Measurements from ENCODE around the gene CYGB. TPM values are rescaled to one million over a fixed set of nuclear protein-coding genes. Genes with fewer than 3 reads are reported as not detected.
A peak's percentile ranks its signal among the peaks of the same experiment; 100 is the strongest.

The CYGB gene
- total RNA-seq, result under 1 TPM; 0.20 to 0.76 (median 0.65) TPM
- 0.15 TPM for total RNA-seq (2013)
- 0 to 3.5 (median 0.14) reads per million in 29 experiments for total RNA-seq

GRCh38 chr17:76537578-76538280, at the start of gene CYGB:
Gene CYGB, minus strand, starts transcription at chr17:76537709. Its CDS starts 167 bp downstream, at chr17:76537542.
- H3K27ac Mint-ChIP-seq, result no peak within 1 kb of the TSS
- Histone ChIP-seq H3K4me1 (ENCODE audit: control insufficient read depth in 1 of 2, extremely low read depth in 1 of 2, insufficient read depth in 2 of 2, low read length in 2 of 2) (peaks cover 0 to 14% of the 10 kb centered on the region in 2 experiments), H3K36me3 (ENCODE audit: control insufficient read depth in 2 of 2, extremely low read depth in 1 of 2, insufficient read depth in 1 of 2, low read length in 1 of 2) (no peaks in the 10 kb centered on the region), H3K27me3 (replicated peaks in 1 of 2; ENCODE audit: control insufficient read depth in 2 of 2, extremely low read depth in 1 of 2, insufficient read depth in 2 of 2, low read length in 1 of 2) (peaks cover 4 to 65% of the 10 kb centered on the region in 2 experiments), H3K27ac (ENCODE audit: low read length) (no peak within 1 kb of the TSS), H3K4me3 (ENCODE audit: control insufficient read depth in 1 of 2, extremely low read depth in 1 of 2, low read length in 1 of 2) (no peak within 1 kb of the TSS), H3K9me3 (no peaks in the 10 kb centered on the region)
- WGBS (ENCODE audit: insufficient coverage), result 4% methylated on average over 63 of the region's 95 CpGs
- H3K27me3 Mint-ChIP-seq, result peaks cover 17 to 56% of the 10 kb centered on the region in 2 donors
- H3K4me3 Mint-ChIP-seq, result peak within 1 kb of the TSS in 2 of 3 donors; percentile 59 to 61
- CTCF ChIA-PET, result no interaction called here
- no peaks in the 10 kb centered on the region for H3K36me3 Mint-ChIP-seq
- ATAC-seq (replicated peaks in 1 of 4), result peak; percentile 51 to 64 (median 57)
- DNase-seq, result peak in 6 of 35 experiments; percentile 22 to 35 (median 26)
- POLR2A ChIA-PET, result no interaction called here
- peaks cover 5 to 15% (median 11%) of the 10 kb centered on the region in 3 donors for H3K4me1 Mint-ChIP-seq
- H3K9me3 Mint-ChIP-seq, result no peaks in the 10 kb centered on the region

- POLR2A ChIA-PET, result no interaction called here
- Histone ChIP-seq H3K9me3 (no peaks in the 10 kb centered on the region), H3K27ac (ENCODE audit: low read length) (no peak overlapping the region), H3K4me1 (ENCODE audit: control insufficient read depth in 1 of 2, extremely low read depth in 1 of 2, insufficient read depth in 2 of 2, low read length in 2 of 2) (peaks cover 6 to 26% of the 10 kb centered on the region in 2 experiments), H3K27me3 (replicated peaks in 1 of 2; ENCODE audit: control insufficient read depth in 2 of 2, extremely low read depth in 1 of 2, insufficient read depth in 2 of 2, low read length in 1 of 2) (peaks cover 11 to 55% of the 10 kb centered on the region in 2 experiments), H3K4me3 (ENCODE audit: control insufficient read depth in 1 of 2, extremely low read depth in 1 of 2, low read length in 1 of 2) (no peak overlapping the region), H3K36me3 (ENCODE audit: control insufficient read depth in 2 of 2, extremely low read depth in 1 of 2, insufficient read depth in 1 of 2, low read length in 1 of 2) (no peaks in the 10 kb centered on the region)
- ATAC-seq (replicated peaks in 1 of 4) (no peak), DNase-seq (peak in 1 of 35 experiments; percentile 27)
- H3K4me3 Mint-ChIP-seq, result peak overlapping the region; percentile 3 to 32 (median 17)
- CTCF ChIA-PET, result interaction anchor here in 1 of 2 donors (1.0 to 1.5 kb wide), 3 partner anchors 29 to 64 kb away, joined by 3 to 5 read pairs (median 3); no protein-coding TSS in a partner anchor
- H3K36me3 Mint-ChIP-seq, result peaks cover 6% of the 10 kb centered on the region
- H3K9me3 Mint-ChIP-seq, result no peaks in the 10 kb centered on the region
- peaks cover 40 to 52% of the 10 kb centered on the region in 2 donors for H3K27me3 Mint-ChIP-seq
- H3K27ac Mint-ChIP-seq, result no peak overlapping the region
- WGBS (ENCODE audit: insufficient coverage), result 32% methylated on average over 12 of the region's 17 CpGs
- peaks cover 6 to 17% (median 14%) of the 10 kb centered on the region in 3 donors for H3K4me1 Mint-ChIP-seq
Observed at GRCh38 chr17:76586741-76587487, 49.4 kb upstream of the CYGB start.

GRCh38 chr17:76585649-76586593, 48.4 kb upstream of the CYGB start, which contains the start of gene ST6GALNAC2:
Gene ST6GALNAC2, minus strand, starts transcription at chr17:76585860. Its CDS starts 52 bp downstream, at chr17:76585808.
- POLR2A ChIA-PET, result interaction anchor here (0.5 to 0.7 kb wide), 3 partner anchors 9 to 344 kb away, joined by 3 to 4 read pairs (median 3); no protein-coding TSS in a partner anchor

GRCh38 chr17:76585033-76585648, 47.6 kb upstream of the CYGB start:
- Histone ChIP-seq H3K36me3 (ENCODE audit: control insufficient read depth in 2 of 2, extremely low read depth in 1 of 2, insufficient read depth in 1 of 2, low read length in 1 of 2) (no peaks in the 10 kb centered on the region), H3K4me1 (ENCODE audit: control insufficient read depth in 1 of 2, extremely low read depth in 1 of 2, insufficient read depth in 2 of 2, low read length in 2 of 2) (peaks cover 6 to 26% of the 10 kb centered on the region in 2 experiments), H3K27me3 (replicated peaks in 1 of 2; ENCODE audit: control insufficient read depth in 2 of 2, extremely low read depth in 1 of 2, insufficient read depth in 2 of 2, low read length in 1 of 2) (peaks cover 11 to 53% of the 10 kb centered on the region in 2 experiments), H3K9me3 (no peaks in the 10 kb centered on the region), H3K27ac (ENCODE audit: low read length) (no peak overlapping the region), H3K4me3 (ENCODE audit: control insufficient read depth in 1 of 2, extremely low read depth in 1 of 2, low read length in 1 of 2) (peak overlapping the region; percentile 47 to 58)
- WGBS (ENCODE audit: insufficient coverage), result 1% methylated on average over 53 of the region's 62 CpGs
- H3K4me3 Mint-ChIP-seq, result peak overlapping the region; percentile 57 to 76 (median 73)
- H3K9me3 Mint-ChIP-seq, result no peaks in the 10 kb centered on the region
- H3K36me3 Mint-ChIP-seq, result peaks cover 6% of the 10 kb centered on the region
- CTCF ChIA-PET, result interaction anchor here in 1 of 2 donors (1.5 kb wide), 1 partner anchor 28 kb away, joined by 5 read pairs; no protein-coding TSS in a partner anchor
- peaks cover 6 to 17% (median 14%) of the 10 kb centered on the region in 3 donors for H3K4me1 Mint-ChIP-seq
- H3K27me3 Mint-ChIP-seq, result peaks cover 37 to 50% of the 10 kb centered on the region in 2 donors
- DNase-seq, result peak in 2 of 35 experiments; percentile 9 to 33
- peak in 2 of 4 experiments; percentile 29 to 43 for ATAC-seq (replicated peaks in 1 of 4)
- no peak overlapping the region for H3K27ac Mint-ChIP-seq
- POLR2A ChIA-PET, result interaction anchor here in 1 of 2 donors (0.6 kb wide), 3 partner anchors 22 to 1198 kb away, joined by 3 to 8 read pairs (median 4); no protein-coding TSS in a partner anchor

More at GRCh38 chr17:76585649-76586593, 48.4 kb upstream of the CYGB start, which contains the start of gene ST6GALNAC2:
- peak in 24 of 35 experiments; percentile 9 to 69 (median 34) for DNase-seq
- Histone ChIP-seq H3K9me3 (no peaks in the 10 kb centered on the region), H3K27me3 (replicated peaks in 1 of 2; ENCODE audit: control insufficient read depth in 2 of 2, extremely low read depth in 1 of 2, insufficient read depth in 2 of 2, low read length in 1 of 2) (peaks cover 11 to 55% of the 10 kb centered on the region in 2 experiments), H3K36me3 (ENCODE audit: control insufficient read depth in 2 of 2, extremely low read depth in 1 of 2, insufficient read depth in 1 of 2, low read length in 1 of 2) (no peaks in the 10 kb centered on the region), H3K27ac (ENCODE audit: low read length) (no peak within 1 kb of the TSS), H3K4me1 (ENCODE audit: control insufficient read depth in 1 of 2, extremely low read depth in 1 of 2, insufficient read depth in 2 of 2, low read length in 2 of 2) (peaks cover 6 to 26% of the 10 kb centered on the region in 2 experiments), H3K4me3 (ENCODE audit: control insufficient read depth in 1 of 2, extremely low read depth in 1 of 2, low read length in 1 of 2) (peak within 1 kb of the TSS; percentile 47 to 58)
- H3K27me3 Mint-ChIP-seq, result peaks cover 37 to 50% of the 10 kb centered on the region in 2 donors
- CTCF ChIA-PET, result interaction anchor here in 1 of 2 donors (0.6 to 1.5 kb wide), 4 partner anchors 28 to 167 kb away, joined by 3 to 5 read pairs (median 3); no protein-coding TSS in a partner anchor
- peak within 1 kb of the TSS; percentile 57 to 76 (median 73) for H3K4me3 Mint-ChIP-seq
- ATAC-seq (replicated peaks in 1 of 4), result peak; percentile 75 to 79 (median 78)
- no peak within 1 kb of the TSS for H3K27ac Mint-ChIP-seq
- 1% methylated on average over 75 of the region's 84 CpGs for WGBS (ENCODE audit: insufficient coverage)
- peaks cover 6% of the 10 kb centered on the region for H3K36me3 Mint-ChIP-seq
- peaks cover 6 to 17% (median 14%) of the 10 kb centered on the region in 3 donors for H3K4me1 Mint-ChIP-seq
- H3K9me3 Mint-ChIP-seq, result no peaks in the 10 kb centered on the region

GRCh38 chr17:76584427-76585032, 47.0 kb upstream of the CYGB start:
- Mint-ChIP-seq H3K27ac (no peak overlapping the region), H3K4me3 (peak overlapping the region; percentile 57 to 76 (median 73)), H3K27me3 (peaks cover 35 to 46% of the 10 kb centered on the region in 2 donors), H3K36me3 (peaks cover 6% of the 10 kb centered on the region), H3K9me3 (no peaks in the 10 kb centered on the region), H3K4me1 (peaks cover 6 to 17% (median 17%) of the 10 kb centered on the region in 3 donors)
- peak overlapping the region; percentile 47 to 58 for H3K4me3 ChIP-seq (ENCODE audit: control insufficient read depth in 1 of 2, extremely low read depth in 1 of 2, low read length in 1 of 2)
- ATAC-seq (replicated peaks in 1 of 4), result peak in 2 of 4 experiments; percentile 6 to 8
- 56% methylated on average over 7 of the region's 17 CpGs for WGBS (ENCODE audit: insufficient coverage)
- CTCF ChIA-PET, result no interaction called here
- no peaks in the 10 kb centered on the region for H3K9me3 ChIP-seq
- H3K4me1 ChIP-seq (ENCODE audit: control insufficient read depth in 1 of 2, extremely low read depth in 1 of 2, insufficient read depth in 2 of 2, low read length in 2 of 2), result peaks cover 6 to 26% of the 10 kb centered on the region in 2 experiments
- no peak overlapping the region for H3K27ac ChIP-seq (ENCODE audit: low read length)
- peaks cover 11 to 51% of the 10 kb centered on the region in 2 experiments for H3K27me3 ChIP-seq (replicated peaks in 1 of 2; ENCODE audit: control insufficient read depth in 2 of 2, extremely low read depth in 1 of 2, insufficient read depth in 2 of 2, low read length in 1 of 2)
- POLR2A ChIA-PET, result interaction anchor here in 1 of 2 donors (0.6 kb wide), 3 partner anchors 22 to 1197 kb away, joined by 3 to 8 read pairs (median 4); no protein-coding TSS in a partner anchor
- no peaks in the 10 kb centered on the region for H3K36me3 ChIP-seq (ENCODE audit: control insufficient read depth in 2 of 2, extremely low read depth in 1 of 2, insufficient read depth in 1 of 2, low read length in 1 of 2)
- DNase-seq, result no peak
